Fibroblast of villous mesenchyme (primary cell): ENCODE measurements around the gene ATG2B. TPM values are rescaled to one million over a fixed set of nuclear protein-coding genes. Genes with fewer than 3 reads are reported as not detected.
A peak's percentile ranks its signal among the peaks of the same experiment; 100 is the strongest.

Source experiments
- DNase-seq: peaks from one replicate; pipeline ENCODE4 v3.0.0-alpha.2; 2010; ENCODE audit warnings: low read depth
- H3K4me3 ChIP-seq: 2 replicates; pipeline ENCODE4 v1.5.1; 2011; ENCODE audit warnings: low read depth, mild to moderate bottlenecking, low read length
- CTCF ChIP-seq: IDR thresholded peaks from 2 replicates; pipeline ENCODE4 v1.5.1; 2012; ENCODE audit warnings: low read depth, mild to moderate bottlenecking, low read length; ENCODE audit not compliant: insufficient read depth
- total RNA-seq: library from RNA; depleted of rRNA; stranded (reverse); fragments of >200 nt; gene quantifications from 2 replicates; pipeline ENCODE4 v1.2.3, GENCODE V29; 2012

Gene ATG2B
- total RNA-seq, 1 donor = 32.4 TPM

- TF ChIP-seq CTCF = no peak
- DNase-seq = peak; percentile 82
- H3K4me3 ChIP-seq = peak overlapping the region; percentile 95
Observed at GRCh38 chr14:96363751-96364336, 703 bp upstream of the ATG2B start.

GRCh38 chr14:96362071-96362964 lies 823 bp downstream of the ATG2B start:
- no peak for TF ChIP-seq CTCF
- DNase-seq = peak; percentile 64
- H3K4me3 ChIP-seq = peak overlapping the region; percentile 95

GRCh38 chr14:96359959-96360358 lies 3.2 kb downstream of the ATG2B start:
- no peak for DNase-seq
- H3K4me3 ChIP-seq = no peak overlapping the region
- TF ChIP-seq CTCF = no peak

GRCh38 chr14:96357216-96357615 lies 5.9 kb downstream of the ATG2B start:
- TF ChIP-seq CTCF = no peak
- H3K4me3 ChIP-seq = no peak overlapping the region
- DNase-seq = no peak

GRCh38 chr14:96354246-96354645 lies 8.9 kb downstream of the ATG2B start:
- DNase-seq = no peak
- H3K4me3 ChIP-seq = no peak overlapping the region
- no peak for TF ChIP-seq CTCF

GRCh38 chr14:96352708-96353107 lies 10.4 kb downstream of the ATG2B start:
- no peak overlapping the region for H3K4me3 ChIP-seq
- TF ChIP-seq CTCF = no peak
- DNase-seq = no peak
